ENCODE results near the gene NBL1.
"Not testable (repeated sequence)": the region's sequence is repeated elsewhere in the genome, so short reads cannot be mapped to it uniquely, and the experiment has no call there.

NBL1 gene

GRCh38 chr1:19622204-19622603 lies 21.9 kb upstream of the NBL1 start:
- DNase-seq (ENCODE audit: low spot score), result no peak

DNA sequence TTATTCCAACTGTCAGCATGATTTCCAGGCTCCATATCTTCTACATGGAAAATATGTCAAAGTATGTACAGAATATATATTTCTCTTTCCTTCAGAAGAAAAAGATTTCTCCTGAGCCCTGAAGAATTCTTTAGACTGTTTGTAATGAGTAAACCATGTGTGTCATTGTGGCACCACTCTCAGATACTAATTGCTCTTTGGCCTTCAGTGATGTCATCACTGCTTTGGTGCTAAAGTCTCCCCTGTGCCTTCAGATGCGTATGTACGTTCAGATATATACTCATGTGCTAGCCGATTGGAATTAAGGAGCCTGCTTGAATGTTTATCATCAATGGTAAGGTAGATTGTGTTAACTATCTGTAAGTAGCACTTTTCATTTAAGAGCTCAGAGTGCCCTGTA lies 20.6 kb upstream of the NBL1 start:
- no peak for DNase-seq (ENCODE audit: low spot score)

- DNase-seq (ENCODE audit: low spot score), result no peak
Observed at GRCh38 chr1:19625291-19625937, 18.7 kb upstream of the NBL1 start.

- DNase-seq (ENCODE audit: low spot score), result no peak
Observed at GRCh38 chr1:19628879-19629278, 15.2 kb upstream of the NBL1 start.

DNA sequence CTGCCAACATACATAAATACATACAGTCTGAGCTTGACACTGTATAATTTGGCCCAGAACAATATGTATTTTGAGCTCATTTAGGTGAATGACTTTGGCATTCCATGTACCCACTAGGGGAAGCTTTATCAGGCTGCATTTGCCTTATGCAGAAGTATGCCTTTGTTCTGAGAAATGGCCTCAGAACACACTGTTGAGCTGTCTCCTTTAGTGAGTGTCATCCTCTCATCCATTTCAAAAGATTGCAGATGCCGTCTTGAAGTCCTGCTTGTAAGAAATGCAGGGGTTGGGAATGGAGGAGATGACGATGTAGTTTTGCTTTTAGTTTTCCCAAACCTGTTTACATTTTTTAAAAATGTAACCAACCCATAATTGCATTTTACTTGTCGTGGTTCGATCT lies 14.8 kb upstream of the NBL1 start:
- no peak for DNase-seq (ENCODE audit: low spot score)

- not testable (repeated sequence) for DNase-seq (ENCODE audit: low spot score)
Observed at GRCh38 chr1:19630192-19630591, 13.9 kb upstream of the NBL1 start.

DNA sequence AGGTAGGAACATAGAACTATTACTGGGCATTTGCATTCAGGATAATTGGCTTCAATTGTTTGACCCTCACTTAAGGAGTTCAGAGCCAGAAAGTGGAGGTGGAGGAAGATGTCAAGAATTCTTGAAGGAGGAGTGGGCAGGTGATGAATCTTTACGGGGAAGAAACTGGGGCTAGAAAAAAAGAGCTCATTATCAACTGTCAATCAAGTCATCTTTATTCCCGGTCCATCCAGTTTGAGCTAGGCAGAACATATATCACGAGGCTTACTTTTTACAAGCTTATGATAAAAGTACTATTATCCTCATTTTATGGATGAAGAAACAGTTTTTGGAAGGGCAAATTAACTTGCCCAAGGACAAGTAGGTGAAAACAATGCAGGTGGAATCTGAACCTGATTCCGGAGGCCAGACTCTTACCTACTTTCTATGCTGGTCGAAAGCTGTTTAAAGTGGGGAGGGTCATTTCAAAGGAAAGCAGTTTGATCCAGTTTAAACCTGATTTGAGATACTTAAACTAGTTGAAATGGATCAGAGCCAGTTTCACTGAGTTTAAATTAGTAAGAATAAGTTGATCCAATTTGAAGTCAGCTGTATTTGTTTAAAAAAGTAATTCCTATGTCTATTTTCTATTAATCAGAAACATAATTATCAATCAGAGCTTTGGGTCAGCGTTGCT lies 13.3 kb upstream of the NBL1 start:
- no peak for DNase-seq (ENCODE audit: low spot score)

GRCh38 chr1:19632211-19632610 lies 11.9 kb upstream of the NBL1 start:
- no peak for DNase-seq (ENCODE audit: low spot score)

DNA sequence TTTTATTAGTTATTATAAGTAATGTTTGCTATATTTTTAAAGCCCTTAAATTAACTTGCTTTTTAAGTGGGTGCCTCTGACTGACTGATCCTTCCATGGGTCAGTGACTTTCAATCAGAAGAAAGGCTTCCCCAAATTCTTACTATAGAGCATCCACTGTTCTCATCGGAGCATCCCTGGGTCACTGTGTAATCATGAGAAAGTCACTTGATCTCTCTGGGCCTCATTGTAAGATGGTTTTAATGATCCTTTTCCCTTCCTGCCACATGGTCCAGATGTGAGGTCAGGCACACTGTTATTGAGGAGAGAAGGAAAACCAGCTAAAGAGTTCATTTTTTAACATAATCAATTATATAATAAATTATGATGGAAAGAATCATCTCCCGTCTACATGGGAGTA lies 11.0 kb upstream of the NBL1 start:
- no peak for DNase-seq (ENCODE audit: low spot score)

- not testable (repeated sequence) for DNase-seq (ENCODE audit: low spot score)
Observed at GRCh38 chr1:19635064-19635463, 9.0 kb upstream of the NBL1 start.

GRCh38 chr1:19635646-19636045 lies 8.5 kb upstream of the NBL1 start:
- no peak for DNase-seq (ENCODE audit: low spot score)

- DNase-seq (ENCODE audit: low spot score), result no peak
Observed at GRCh38 chr1:19636065-19636464, 8.0 kb upstream of the NBL1 start.

DNA sequence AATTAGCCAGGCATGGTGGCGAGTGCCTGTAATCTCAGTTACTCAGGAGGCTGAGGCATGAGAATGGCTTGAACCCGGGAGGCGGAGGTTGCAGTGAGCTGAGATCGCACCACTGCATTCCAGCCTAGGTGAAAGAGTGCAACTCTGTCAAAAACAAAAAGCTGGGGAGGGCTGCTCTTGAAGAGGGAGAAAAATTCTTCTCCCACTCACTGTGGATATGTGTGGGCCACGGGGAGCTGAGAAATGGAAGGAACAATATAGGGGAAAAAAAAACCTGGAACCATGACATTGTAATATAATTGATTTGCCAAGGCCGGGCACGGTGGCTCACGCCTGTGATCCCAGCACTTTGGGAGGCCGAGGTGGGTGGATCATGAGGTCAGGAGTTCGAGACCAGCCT lies 7.4 kb upstream of the NBL1 start:
- not testable (repeated sequence) for DNase-seq (ENCODE audit: low spot score)

GRCh38 chr1:19637606-19638005 lies 6.5 kb upstream of the NBL1 start:
- no peak for DNase-seq (ENCODE audit: low spot score)

- DNase-seq (ENCODE audit: low spot score), result not testable (repeated sequence)
Observed at GRCh38 chr1:19639228-19639627, 4.9 kb upstream of the NBL1 start.

- DNase-seq (ENCODE audit: low spot score), result no peak
Observed at GRCh38 chr1:19639999-19640362, 4.1 kb upstream of the NBL1 start.

GRCh38 chr1:19640363-19641316 lies 3.5 kb upstream of the NBL1 start:
- no peak for DNase-seq (ENCODE audit: low spot score)

- no peak for DNase-seq (ENCODE audit: low spot score)
Observed at GRCh38 chr1:19643121-19643520, 990 bp upstream of the NBL1 start.

- no peak for DNase-seq (ENCODE audit: low spot score)
Observed at GRCh38 chr1:19644395-19644680, 227 bp downstream of the NBL1 start.

- no peak for DNase-seq (ENCODE audit: low spot score)
Observed at GRCh38 chr1:19644681-19645410, 735 bp downstream of the NBL1 start.

GRCh38 chr1:19645411-19646251 lies 1.5 kb downstream of the NBL1 start:
- DNase-seq (ENCODE audit: low spot score), result no peak
